GM10266 (cell line): ENCODE data around the gene PRRC2B.
"Not testable (repeated sequence)": the region's sequence is repeated elsewhere in the genome, so short reads cannot be mapped to it uniquely, and the experiment has no call there.

Experiments
- DNase-seq: peaks from one replicate; pipeline ENCODE4 v3.0.0; 2012; ENCODE audit errors: extremely low spot score
- TF ChIP-seq, protein P1 (sequence below): IDR thresholded peaks from 2 replicates; pipeline ENCODE4 v1.5.1; 2012; ENCODE audit warnings: mild to moderate bottlenecking, low read depth; ENCODE audit not compliant: control insufficient read depth, insufficient read depth; ENCODE audit errors: missing control alignments

Gene PRRC2B

DNA sequence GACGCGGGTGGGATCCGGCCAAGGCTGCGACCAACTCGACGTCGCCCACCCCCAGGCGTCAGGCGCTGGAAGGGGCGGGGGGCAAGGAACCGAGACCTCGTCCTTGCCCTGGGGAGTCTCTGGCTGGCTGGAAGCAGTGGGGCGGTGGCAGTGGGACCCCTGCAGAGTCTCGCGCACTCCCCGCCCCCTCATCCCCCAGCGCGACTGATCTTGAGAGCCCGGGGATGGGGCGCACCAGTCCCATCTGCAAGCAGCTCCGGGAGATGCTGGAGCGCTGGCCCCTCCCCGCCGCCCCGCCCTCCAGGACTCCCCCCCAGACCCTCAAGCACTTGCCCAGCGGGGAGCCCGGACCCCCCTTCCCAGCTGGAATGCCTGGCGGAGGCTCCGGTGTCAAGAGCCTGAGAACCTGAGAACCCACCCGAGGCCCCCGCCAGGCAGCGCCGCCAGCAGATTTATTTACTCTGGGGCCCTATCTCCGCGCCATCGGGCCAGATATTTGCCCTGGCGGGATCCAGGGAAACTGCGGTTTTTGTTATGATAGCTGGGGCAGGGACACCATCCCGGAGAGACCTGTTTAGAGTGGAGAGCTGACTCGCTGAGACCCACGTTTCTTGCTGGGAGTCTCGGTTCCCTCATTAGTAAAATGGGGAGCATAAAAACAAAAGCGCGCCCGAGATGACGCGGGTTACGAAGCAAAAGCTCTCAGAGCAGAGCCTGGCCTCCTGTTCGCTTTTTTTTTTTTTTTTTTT, 152.6 kb downstream of the PRRC2B start:
- DNase-seq = peak; percentile 49
- TF ChIP-seq, protein P1, sequence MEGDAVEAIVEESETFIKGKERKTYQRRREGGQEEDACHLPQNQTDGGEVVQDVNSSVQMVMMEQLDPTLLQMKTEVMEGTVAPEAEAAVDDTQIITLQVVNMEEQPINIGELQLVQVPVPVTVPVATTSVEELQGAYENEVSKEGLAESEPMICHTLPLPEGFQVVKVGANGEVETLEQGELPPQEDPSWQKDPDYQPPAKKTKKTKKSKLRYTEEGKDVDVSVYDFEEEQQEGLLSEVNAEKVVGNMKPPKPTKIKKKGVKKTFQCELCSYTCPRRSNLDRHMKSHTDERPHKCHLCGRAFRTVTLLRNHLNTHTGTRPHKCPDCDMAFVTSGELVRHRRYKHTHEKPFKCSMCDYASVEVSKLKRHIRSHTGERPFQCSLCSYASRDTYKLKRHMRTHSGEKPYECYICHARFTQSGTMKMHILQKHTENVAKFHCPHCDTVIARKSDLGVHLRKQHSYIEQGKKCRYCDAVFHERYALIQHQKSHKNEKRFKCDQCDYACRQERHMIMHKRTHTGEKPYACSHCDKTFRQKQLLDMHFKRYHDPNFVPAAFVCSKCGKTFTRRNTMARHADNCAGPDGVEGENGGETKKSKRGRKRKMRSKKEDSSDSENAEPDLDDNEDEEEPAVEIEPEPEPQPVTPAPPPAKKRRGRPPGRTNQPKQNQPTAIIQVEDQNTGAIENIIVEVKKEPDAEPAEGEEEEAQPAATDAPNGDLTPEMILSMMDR = no peak

- not testable (repeated sequence) for DNase-seq
These were observed 155.3 kb downstream of the PRRC2B start for GRCh38 chr9:131549186-131549585.
